NCI-H774 (cell line): Measurements from ENCODE around the gene DUSP2.

Experiments used
- DNase-seq: peaks from one replicate; lab custom pipeline; 2025; lab: John Stamatoyannopoulos, UW

Gene DUSP2

DNA sequence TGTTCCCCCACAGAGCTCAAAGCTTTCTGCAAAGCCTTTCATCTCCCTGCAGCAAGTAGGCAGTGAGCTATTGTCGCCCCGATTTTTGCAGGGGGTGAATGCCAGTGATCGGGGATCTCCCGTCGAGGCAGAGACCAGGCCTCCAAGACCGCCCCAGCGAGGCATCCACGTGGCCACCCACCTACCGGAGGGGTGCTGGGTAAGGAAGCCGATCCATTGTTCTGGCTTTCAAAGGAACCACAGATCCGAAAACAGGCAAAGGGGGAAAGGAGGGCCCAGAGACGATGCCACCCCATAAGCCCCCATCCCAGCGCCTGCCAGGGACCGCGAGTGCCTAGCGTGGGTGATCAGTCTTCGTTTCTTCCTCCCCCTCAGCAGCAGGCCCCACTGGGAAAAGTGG lies 31.3 kb downstream of the DUSP2 start:
- no peak for DNase-seq

DNA sequence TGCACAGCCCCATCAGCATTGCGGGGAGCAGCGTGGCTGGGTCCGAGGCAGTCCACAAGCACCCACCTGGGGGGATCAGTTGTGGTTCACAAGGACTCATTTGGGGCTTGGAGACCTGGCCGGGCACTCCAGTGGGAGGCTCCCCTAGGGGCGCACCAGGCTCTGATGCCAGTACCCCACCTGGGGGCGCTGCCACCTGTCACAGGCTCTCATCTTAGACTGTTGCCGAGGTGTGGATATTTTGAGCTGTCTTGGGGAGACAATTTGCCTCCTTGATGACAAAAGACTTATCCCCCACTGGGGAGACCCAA lies 31.9 kb downstream of the DUSP2 start:
- DNase-seq, result no peak

DNA sequence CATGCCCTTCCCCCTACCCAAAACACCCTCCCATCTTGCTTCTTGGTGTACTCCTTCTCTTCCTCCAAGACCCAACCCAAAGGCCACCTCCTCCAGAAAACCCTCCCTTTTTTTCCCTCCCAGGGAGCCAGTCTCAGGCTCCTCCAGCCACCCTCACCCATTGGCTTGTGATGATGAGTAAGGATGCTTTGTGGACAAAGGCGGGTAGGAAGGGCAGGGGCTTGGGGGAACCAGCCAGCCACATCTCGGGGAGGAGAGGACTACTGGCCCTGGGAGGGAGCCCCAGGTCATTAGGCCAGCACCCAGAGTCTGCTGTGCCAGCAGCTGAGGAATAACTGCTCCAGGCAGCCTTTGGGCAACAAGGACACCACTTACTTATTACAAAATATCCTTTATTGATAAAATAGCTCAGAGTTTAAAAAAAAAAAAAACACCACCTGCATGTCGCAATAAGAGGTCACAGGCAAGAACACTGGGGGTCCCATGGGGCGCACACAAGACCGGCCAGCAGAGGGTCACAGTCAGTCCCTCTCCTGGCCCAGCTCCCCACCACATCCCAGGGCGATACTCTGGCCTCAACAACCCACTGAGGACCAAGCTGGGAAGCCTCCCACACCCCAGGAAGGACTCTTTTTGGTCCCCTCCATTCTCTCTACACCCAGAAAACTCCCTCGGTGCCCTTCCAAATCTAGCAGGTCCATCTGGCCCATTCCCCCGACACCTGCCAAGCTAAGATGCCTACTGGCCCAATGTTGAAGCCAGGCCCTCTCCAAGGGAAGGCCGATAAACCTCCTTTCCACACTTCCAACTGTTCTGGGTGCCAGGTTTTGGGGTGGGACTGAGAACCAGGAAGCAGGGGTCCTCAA lies 32.5 kb downstream of the DUSP2 start:
- DNase-seq, result no peak

DNA sequence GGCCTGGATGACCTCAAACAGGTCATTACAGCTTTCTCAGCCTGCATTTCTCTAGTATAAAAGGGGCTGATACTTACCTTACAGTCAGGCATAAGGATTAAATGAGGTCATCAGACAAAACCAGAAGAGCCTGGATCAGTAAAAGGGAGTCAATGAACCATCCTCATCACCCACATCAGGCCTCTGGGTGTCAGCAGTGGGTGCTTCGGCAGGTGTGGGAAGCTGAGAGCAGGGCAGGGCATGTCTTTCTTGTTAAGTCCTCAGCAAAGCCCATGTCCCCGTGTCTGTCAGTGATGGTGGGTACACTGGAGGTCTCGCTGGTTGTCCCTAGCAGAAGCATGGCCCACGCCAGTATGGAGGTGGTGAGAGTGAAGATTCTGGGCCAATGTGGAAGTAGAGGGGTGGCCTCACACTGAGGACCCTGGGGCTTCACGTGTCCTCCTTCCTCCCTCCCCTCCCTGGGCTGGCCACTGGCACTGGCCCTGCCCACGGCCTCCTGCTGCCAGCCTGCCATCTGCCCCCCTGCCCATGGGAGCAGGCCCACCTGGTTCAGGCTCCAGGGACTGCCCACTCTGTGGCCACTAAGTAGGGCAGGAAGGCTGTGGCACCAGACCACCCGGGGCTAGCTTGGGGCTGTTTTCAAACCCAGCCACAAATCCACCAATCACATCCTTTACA lies 33.3 kb downstream of the DUSP2 start:
- DNase-seq, result no peak

DNA sequence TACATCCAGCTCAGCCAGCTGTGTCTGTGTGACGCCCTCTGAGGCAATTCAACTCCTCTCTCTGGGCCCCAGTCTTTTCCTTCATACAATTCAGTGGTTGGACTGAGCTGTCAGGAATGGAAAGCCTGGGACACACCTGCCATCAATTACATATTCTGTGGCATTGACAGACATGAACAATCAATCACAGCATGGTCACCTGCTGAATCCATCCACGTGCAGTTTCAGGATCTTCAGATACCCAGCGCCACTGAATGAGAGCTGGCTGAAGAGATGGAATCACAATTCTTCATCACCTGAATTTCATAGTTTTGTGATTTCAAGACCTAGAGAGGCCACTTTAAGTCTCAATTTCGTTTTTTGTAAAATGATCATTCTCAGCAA lies 34.0 kb downstream of the DUSP2 start:
- no peak for DNase-seq

DNA sequence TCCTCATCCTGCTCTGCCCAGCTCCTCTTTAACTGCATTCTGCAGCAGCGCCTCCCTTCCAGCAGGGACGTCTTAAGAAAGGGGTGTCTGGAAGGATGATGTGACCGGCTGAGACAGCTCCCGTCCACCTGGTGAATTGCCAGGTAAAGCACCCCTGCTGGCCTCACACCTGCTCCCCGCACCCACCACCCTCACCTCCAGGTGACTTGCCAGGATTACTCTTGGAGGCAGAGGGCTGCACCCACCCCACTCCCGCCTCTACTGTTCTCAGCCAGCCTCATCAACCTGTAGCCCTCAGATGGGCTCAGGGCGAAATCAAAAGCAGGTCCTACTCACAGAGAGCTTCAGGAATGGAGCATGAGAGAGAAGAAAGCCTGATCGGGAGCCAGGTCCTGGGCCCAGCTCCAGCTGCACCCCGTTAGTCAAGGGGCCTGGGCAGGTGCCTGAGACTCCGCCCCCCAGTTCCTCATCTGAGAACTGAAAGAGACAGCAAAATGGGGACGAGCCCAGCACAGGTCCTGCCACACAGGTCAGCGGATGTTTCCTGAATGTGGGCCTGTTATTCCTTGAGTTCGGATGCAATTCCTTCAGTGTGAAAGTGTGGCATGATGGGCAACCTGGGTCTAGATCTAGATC lies 34.5 kb downstream of the DUSP2 start:
- no peak for DNase-seq

DNA sequence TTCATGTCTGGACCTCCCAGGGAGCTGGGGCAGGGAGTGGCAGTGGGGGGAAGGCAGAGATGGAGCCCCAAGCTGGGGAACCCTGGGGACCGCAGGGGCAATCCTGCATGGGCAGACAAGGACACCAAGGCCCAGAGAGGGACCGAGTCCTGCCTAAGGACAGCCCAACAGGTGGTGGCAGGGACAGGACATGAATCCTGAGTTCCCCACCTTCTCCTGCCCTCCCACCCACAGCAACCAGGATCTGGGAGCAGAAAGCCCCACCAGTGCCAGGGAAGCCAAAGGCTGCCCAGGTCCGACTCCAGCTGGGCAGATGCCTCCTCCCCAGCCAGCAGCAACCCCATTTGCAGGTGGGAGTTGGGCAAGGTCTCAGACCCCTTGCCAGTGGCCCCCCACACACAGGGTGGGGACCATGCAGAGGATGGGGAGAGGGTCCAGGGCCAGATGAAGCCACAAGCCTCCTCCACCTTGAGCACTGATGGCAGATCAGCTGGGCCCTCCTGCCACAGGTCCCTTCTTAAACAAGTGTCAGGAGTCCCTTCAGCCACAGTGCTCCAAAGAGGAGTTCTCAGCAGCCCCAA lies 35.2 kb downstream of the DUSP2 start:
- no peak for DNase-seq

DNA sequence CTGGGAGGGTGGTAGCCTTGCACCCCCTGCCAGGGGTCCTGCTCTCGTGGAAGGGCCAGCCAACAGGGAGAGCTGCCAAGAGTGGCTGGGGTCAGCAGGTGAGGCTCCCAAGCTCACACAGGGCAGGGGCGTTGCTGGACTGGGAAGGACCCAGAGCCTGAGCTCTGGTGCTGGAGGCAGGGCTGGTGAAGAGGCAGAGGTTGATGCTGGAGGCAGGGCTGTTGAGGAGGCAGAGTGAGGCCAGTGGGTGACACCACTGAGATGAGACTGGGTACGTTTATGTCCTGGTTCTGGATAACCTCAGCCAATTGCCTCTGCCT lies 35.9 kb downstream of the DUSP2 start:
- no peak for DNase-seq

DNA sequence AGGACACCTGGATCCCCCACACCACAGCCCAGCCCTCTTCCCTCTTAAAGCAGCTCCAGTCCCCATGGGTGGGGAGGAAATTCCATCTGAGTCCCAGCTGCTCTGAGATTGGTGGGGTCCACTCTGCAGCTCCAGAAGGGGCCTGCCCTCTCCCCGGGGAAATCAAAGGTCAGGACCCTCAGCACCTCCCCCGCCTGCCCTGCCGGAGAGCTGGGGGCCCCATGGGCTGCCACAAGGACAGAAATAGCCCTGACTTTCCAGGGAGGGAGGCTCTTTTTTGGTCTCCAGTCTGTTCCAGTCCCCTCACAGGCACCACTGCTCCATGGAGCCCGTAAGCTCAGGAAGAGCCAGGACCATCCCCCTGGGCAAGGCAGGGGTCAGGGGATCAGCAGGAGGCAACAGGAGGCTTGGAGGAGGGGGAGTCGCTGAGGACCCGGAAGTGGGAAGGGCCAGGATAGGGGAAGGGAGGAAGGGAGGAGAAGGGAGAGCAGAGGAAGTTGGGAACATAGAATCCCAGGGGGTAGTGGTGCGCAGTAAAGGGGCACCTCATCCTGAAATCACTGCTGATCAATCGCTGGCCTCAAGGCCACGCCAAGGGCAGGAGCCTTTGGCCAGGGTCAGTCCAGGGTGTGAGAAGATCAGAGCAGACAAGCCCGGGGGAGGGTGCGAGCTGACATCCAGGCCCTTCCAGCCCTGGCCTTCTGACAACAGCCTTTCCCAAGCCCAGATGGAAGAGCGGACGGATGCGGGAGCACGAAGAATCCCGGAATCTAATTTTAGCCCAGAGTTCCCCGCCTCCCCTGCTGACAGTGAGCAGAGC lies 36.5 kb downstream of the DUSP2 start:
- DNase-seq, result no peak

DNA sequence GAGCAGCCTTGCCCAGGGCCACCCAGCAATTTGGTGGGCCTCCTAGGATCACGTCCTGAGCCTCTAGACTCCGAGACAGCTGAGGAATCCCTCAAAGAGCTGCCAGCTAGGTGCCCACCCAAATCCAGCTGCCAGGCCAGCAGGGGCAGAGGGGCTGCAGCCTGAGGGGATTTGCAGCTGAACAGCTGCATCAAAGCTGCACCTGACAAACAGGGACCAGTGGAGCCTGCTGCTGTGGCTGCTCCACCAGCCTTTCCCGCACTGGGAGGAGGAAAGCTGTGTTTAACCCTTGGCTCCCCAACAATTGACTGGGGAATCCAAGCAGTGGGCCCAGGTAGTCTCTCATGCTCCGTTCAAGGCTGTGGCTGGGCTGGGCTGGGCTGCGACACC lies 37.1 kb downstream of the DUSP2 start:
- DNase-seq, result no peak

DNA sequence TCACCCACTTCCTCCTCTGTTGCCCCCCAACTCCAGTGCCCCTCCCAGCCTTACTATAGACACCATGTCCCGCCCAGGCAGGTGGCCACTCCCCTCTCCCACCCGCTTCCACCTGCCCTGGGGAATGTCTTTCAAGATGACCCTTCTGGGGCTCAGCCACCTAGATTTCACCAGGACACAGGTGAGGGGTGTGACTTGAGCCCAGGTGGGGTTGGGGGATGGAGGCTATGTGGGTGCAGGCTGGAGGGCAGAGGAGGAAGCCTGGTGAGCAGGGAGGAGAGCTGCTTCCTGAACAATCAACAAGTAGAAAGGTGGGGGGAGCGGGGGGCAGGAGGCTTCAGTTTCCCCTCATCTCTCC lies 37.6 kb downstream of the DUSP2 start:
- no peak for DNase-seq

DNA sequence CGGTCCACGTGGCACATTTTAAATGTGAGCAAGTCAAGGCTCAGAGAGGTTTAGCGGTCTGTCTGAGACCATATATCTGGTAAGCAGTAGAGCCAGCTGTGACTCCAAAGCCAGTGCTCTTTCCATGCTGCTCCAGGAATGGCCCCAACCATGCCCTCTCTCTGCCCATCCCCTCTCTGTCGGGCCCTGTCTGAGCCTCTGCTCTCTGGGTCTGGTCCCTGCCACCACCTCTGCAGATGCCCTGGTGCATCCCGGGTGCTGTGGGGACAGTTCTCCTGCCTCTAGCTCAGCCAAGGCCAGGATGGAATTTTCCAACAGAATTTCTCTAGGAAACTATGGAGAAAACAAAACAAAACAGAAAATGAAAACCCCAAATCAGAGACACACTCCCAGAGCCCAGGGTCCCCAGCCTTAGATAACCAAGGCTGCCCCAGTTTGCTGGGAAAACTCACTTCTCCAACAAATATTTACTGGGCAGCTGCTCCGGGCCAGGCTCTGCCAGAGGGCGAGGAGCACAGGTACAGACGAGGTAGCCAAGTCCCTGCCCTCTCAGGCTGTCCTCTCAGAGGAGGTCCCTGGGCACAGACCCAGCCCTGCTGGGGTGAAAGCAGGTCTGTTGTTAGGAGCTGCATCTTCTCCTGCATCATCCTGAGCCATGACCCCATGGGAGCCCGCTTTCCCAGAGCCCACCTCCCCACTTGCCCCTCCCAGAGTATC lies 38.1 kb downstream of the DUSP2 start:
- no peak for DNase-seq

DNA sequence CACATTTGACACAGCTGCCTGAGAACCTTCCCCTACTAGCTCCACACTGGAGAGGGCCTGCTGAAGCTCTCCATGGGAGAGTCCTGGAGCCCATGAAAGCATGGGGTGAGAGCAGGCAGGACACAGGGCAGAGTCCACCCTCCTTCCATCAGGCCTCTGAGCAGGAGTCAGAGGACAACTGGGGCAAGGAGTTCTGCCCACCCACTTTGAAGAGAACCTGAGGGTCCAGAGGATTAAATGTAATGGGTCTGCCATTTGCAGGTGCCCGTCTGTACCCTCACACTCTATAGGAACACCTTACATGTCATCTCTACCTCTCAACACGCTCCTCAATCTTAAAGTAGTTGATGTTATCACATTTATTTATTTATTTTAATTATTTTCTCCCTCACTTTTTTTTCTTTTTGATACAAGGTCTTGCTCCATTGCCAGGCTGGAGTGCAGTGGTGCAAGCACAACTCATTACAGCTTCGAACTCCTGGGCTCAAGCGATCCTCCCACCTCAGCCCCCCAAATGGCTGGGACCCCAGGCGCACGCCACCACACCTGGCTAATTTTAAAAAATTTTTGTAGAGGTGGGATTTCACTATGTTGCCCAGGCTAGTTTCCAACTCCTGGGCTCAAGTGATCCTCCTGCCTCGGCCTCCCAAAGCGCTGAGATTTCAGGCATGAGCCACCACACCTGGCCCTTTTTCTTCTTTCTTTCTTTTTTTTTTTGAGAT lies 39.1 kb downstream of the DUSP2 start:
- DNase-seq, result no peak

DNA sequence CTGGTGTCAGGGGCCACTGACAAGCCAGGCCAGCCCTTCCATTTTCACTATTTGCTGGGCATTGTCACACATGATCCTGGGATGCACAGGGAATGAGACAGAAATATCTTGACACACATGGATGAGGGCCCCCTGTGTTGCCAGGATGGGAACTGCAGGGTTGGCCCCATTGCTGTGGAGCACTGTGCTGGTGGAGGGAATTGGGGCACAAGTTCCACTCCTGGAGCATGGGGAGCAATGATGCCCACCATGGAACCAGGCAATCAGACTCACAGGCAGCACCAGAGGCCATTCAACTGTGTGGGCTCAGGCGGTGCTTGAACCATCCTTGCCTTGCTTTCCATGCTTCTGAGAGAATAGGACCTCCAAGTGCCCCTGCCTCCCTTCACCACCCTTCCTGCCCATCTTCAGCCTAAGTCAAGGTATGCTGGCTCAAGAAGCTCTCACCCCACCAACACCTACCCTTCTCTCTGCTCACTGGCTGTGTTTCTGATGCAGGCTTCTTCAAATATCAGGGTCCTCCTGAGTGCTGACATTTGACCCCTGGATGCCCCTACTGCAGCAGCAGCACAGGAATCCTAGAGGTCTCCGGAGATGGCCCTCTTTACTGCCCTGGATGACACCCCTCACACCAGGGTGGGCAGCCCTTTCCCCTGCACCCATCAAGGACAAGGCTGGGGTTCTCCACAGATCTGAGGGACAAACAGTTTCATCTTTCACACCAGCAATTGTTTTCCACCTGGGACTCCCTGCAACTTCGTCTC lies 39.9 kb downstream of the DUSP2 start:
- no peak for DNase-seq

DNA sequence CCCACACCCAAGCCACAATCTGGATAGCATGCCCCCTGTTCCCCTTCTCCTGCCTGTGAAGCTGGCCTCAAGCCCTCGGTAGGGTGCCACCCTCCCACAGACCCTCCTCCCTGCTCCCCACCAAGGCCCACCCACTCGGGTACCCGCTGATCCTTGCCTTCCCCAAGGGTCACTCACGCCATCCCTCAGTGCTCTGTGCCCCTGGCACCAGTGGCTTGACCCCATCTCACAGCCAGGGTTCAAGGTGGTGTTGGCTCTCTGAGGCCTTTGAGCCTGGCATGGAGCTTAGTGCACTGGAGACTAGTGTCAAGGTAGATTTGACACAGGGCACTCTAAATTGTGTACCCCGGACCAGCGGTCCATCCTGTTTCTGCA lies 40.8 kb downstream of the DUSP2 start:
- DNase-seq, result no peak

DNA sequence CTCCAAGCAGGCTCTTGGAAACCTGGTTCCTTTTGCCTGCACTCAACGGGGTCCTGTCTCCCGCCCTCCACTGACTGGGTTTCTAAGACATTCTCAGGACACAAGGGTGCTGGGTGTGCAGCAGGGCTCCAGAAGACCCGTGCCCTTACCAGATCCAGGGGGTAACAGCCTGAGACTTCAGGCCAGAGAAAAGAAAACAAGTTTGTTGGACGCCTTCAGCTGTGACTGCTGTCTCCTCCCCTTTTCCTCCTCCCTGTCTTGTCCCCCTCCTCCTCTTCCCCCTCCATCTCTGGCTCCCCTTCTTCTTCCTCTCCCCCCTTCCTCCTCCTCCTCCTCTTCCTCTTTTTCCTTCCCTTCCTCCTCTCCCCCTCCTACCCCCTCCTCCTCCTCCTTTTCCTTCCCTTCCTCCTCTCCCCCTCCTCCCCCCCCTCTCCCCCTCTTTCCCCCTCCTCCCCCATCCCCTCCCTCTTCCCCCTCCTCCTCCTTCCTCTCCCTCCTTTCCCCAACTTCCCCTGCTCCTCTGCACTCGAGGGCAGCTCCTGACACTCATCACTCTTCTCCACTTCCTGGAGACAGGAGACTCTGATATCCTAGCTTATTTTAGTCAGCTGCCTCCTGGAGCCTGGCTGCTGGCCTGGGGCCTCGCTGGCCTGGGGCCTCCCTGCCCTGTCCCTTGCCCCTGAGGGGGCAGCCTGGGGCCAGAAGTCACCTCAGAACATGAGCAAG lies 41.3 kb downstream of the DUSP2 start:
- no peak for DNase-seq

DNA sequence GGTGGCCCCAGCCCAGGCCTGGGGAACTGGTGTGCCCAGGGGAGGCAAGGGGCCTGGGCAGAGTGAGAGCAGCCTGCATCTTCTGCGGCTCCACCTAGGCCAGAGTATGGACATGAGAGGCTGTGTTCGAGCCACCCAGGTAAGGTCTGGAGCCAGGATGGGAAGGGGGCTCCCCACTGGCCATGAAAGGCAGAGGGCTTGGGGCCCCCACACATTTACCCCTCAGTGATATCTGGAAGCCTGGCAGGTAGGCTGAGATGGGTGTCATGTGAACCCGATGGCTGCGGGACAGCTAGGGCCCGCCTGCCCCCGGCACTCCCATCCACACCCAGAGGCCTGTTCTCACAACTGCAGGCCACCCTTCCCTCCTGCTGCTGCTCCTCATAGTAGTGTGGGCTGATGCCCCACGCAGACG lies 42.0 kb downstream of the DUSP2 start:
- DNase-seq, result no peak

DNA sequence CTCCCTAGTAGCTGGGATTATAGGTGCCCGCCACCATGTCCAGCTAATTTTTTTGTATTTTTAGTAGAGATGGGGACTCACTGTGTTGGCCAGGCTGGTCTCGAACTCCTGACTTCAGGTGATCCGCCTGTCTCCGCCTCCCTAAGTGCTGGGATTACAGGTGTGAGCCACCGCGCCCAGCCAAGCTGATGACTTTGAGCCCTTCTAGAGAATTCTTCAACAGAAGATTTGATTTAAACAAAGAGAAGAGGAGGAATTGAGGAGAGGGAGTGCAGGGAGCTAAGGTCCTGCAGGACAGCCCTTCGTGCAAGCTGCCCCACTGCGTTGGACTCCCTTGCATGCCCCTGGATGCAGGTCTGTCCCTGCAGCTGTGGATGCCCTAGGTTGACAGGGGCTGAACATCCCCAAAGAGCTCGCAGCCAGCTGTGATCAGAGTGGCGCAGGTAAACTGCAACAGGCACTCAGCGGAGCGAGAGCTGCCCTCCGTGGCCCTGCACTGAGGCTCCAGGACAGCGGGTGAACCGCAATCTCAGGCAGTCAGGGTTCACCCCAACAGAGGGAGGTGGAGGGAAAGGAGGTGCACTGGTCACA lies 42.5 kb downstream of the DUSP2 start:
- no peak for DNase-seq

DNA sequence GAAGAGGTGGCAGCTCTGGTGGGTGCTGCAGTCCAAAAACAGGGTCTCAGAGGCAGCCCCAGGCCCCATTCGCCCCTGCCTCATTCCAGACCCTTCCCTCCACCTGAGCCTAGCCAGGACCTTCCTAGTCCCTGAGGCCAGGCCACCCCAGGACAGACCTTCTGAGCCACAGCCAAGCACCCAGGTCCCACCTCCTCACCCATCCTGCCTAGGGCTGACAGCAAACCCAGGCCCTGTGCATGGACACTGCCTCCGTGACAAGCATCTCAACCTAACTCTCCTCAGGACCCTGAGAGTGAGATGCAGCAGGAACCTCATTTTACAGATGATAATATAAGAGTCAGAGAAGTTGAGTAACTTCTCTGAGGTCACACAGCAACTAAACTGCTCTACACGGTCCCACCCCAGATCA lies 44.3 kb downstream of the DUSP2 start:
- DNase-seq, result no peak
